Sigmoid colon (tissue), 4 donors: ENCODE measurements around the gene RNF212.

Experiments
- CTCF ChIP-seq, 4 experiments: fragments of 450-650 bp in 3 of 4; fragments of 200-600 bp in 1 of 4; IDR thresholded peaks; one replicate each; pipeline ENCODE4 v1.5.1; 2016 to 2019; ENCODE audit warnings: antibody characterized with exemption in 4 of 4, mild to moderate bottlenecking in 3 of 4, moderate library complexity in 2 of 4
- EP300 ChIP-seq, 4 donors: sonication (generic); formaldehyde crosslinking; IDR thresholded peaks; one replicate each; pipeline ENCODE4 v1.6.1; 2017; ENCODE audit warnings: antibody characterized with exemption in 4 of 4

GRCh38 chr4:1040344-1041146, 72.8 kb downstream of the RNF212 start:
- TF ChIP-seq EP300 (IDR thresholded peaks at IDR 0.05) = no peak
- TF ChIP-seq CTCF (IDR thresholded peaks at IDR 0.05) = no peak
